ENCODE results near the gene RTN4RL2.

- no peak for TF ChIP-seq POLR2AphosphoS5 (IDR thresholded peaks at IDR 0.05; ENCODE audit: insufficient read depth, low read depth, low read length)
- peak; percentile 79 to 82 for TF ChIP-seq CTCF (IDR thresholded peaks at IDR 0.05; ENCODE audit: extremely low read depth in 1 of 2, insufficient read depth in 1 of 2, low read depth in 1 of 2, low read length in 2 of 2)
- no peak for TF ChIP-seq POLR2A (IDR thresholded peaks at IDR 0.05; ENCODE audit: low read depth, low read length)
- no peak for TF ChIP-seq MAX (IDR thresholded peaks at IDR 0.05; ENCODE audit: insufficient read depth, insufficient read length)
- no peak for TF ChIP-seq FOS (IDR thresholded peaks at IDR 0.05; ENCODE audit: borderline replicate concordance, insufficient read depth, low read length)
- TF ChIP-seq MYC (IDR thresholded peaks at IDR 0.05; ENCODE audit: low read depth, low read length), result no peak
Observed at GRCh38 chr11:57458410-57459163, 1.7 kb upstream of the RTN4RL2 start.

Measured in endothelial cell of umbilical vein (primary cell).